ENCODE data around the gene SETX.

Gene SETX

GRCh38 chr9:132364068-132364467 is 9.3 kb upstream of the SETX start:
- no peak for DNase-seq (ENCODE audit: low read depth in 1 of 2, low spot score in 1 of 2)
- no peak for TF ChIP-seq CTCF (IDR thresholded peaks at IDR 0.05; ENCODE audit: insufficient read depth, low read length)
- TF ChIP-seq SPI1 (IDR thresholded peaks at IDR 0.05; ENCODE audit: borderline replicate concordance, low read depth), result no peak
- TF ChIP-seq POLR2AphosphoS5 (IDR thresholded peaks at IDR 0.05; ENCODE audit: low read depth), result no peak
- TF ChIP-seq REST (IDR thresholded peaks at IDR 0.05; ENCODE audit: insufficient replicate concordance, low read depth), result no peak
- TF ChIP-seq GABPA (IDR thresholded peaks at IDR 0.05; ENCODE audit: low read depth), result no peak
- Histone ChIP-seq H3K4me3 (replicated peaks; ENCODE audit: insufficient read depth, low read length) (no peak overlapping the region), H3K27ac (replicated peaks) (no peak overlapping the region), H3K27me3 (ENCODE audit: insufficient read depth, poor library complexity, severe bottlenecking) (no peaks in the 10 kb centered on the region)

- Histone ChIP-seq H3K27ac (replicated peaks) (no peak overlapping the region), H3K27me3 (ENCODE audit: insufficient read depth, poor library complexity, severe bottlenecking) (no peaks in the 10 kb centered on the region), H3K4me3 (replicated peaks; ENCODE audit: insufficient read depth, low read length) (no peak overlapping the region)
- DNase-seq (ENCODE audit: low read depth in 1 of 2, low spot score in 1 of 2), result no peak
- TF ChIP-seq SPI1 (IDR thresholded peaks at IDR 0.05; ENCODE audit: borderline replicate concordance, low read depth), result no peak
Observed at GRCh38 chr9:132357764-132358163, 3.0 kb upstream of the SETX start.

- no peak overlapping the region for H3K4me3 ChIP-seq (replicated peaks; ENCODE audit: insufficient read depth, low read length)
- TF ChIP-seq SPI1 (IDR thresholded peaks at IDR 0.05; ENCODE audit: borderline replicate concordance, low read depth) (no peak), GABPA (IDR thresholded peaks at IDR 0.05; ENCODE audit: low read depth) (no peak), CTCF (IDR thresholded peaks at IDR 0.05; ENCODE audit: insufficient read depth, low read length) (no peak), REST (IDR thresholded peaks at IDR 0.05; ENCODE audit: insufficient replicate concordance, low read depth) (no peak), POLR2AphosphoS5 (IDR thresholded peaks at IDR 0.05; ENCODE audit: low read depth) (no peak)
Observed at GRCh38 chr9:132356324-132356924, 1.6 kb upstream of the SETX start.

GRCh38 chr9:132351404-132352045 is 3.3 kb downstream of the SETX start:
- Histone ChIP-seq H3K4me3 (replicated peaks; ENCODE audit: insufficient read depth, low read length) (peak overlapping the region; percentile 15; the same call in 1 of the 2 replicates), H3K27me3 (ENCODE audit: insufficient read depth, poor library complexity, severe bottlenecking) (no peaks in the 10 kb centered on the region), H3K27ac (replicated peaks) (peak overlapping the region; percentile 71)
- peak in 1 of 2 experiments; percentile 26 for DNase-seq (ENCODE audit: low read depth in 1 of 2, low spot score in 1 of 2)
- TF ChIP-seq SPI1 (IDR thresholded peaks at IDR 0.05; ENCODE audit: borderline replicate concordance, low read depth) (no peak), GABPA (IDR thresholded peaks at IDR 0.05; ENCODE audit: low read depth) (no peak), CTCF (IDR thresholded peaks at IDR 0.05; ENCODE audit: insufficient read depth, low read length) (no peak), POLR2AphosphoS5 (IDR thresholded peaks at IDR 0.05; ENCODE audit: low read depth) (no peak), REST (IDR thresholded peaks at IDR 0.05; ENCODE audit: insufficient replicate concordance, low read depth) (no peak)

More at GRCh38 chr9:132356324-132356924, 1.6 kb upstream of the SETX start:
- DNase-seq (ENCODE audit: low read depth in 1 of 2, low spot score in 1 of 2), result no peak
- no peak overlapping the region for H3K27ac ChIP-seq (replicated peaks)
- H3K27me3 ChIP-seq (ENCODE audit: insufficient read depth, poor library complexity, severe bottlenecking), result no peaks in the 10 kb centered on the region
